DLD1 (cell line): ENCODE measurements around the gene ASB3.
"Not testable (repeated sequence)": the region's sequence is repeated elsewhere in the genome, so short reads cannot be mapped to it uniquely, and the experiment has no call there.

Experiments used
- in situ Hi-C: cut with HindIII; loops from 2 replicates; pipeline ENCODE4 v1.10.0; 2017; ENCODE audit warnings: low sequenced_read_pairs

Gene ASB3

GRCh38 chr2:53787614-53788289 lies 999 bp upstream of the ASB3 start:
- in situ Hi-C loops, result no loop called here

- in situ Hi-C loops, result no loop called here
Measured at GRCh38 chr2:53786352-53786704, 425 bp downstream of the ASB3 start.

- in situ Hi-C loops, result no loop called here
Measured at GRCh38 chr2:53785366-53785765, 1.4 kb downstream of the ASB3 start.

GRCh38 chr2:53784436-53784835 lies 2.3 kb downstream of the ASB3 start:
- in situ Hi-C loops, result no loop called here

GRCh38 chr2:53782676-53783075 lies 4.1 kb downstream of the ASB3 start:
- in situ Hi-C loops, result no loop called here

DNA sequence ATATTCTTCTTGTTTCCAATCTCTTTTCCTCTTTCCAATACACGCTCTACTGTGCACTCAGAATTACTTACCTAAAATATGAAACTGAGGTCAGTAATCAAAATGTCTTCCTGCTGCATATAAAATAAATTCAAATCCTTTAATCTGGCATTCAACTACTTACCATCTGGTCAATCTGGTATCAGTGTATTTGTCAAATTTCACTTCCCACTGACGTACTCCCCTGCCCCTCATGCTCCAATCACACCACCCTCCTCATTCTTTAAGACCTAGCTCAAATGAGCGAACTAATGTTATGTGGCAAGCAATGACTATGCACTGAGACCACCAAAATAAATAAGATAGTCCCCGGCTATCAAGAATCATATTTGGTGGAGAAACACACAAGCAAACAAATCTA lies 6.7 kb downstream of the ASB3 start:
- in situ Hi-C loops, result no loop called here

DNA sequence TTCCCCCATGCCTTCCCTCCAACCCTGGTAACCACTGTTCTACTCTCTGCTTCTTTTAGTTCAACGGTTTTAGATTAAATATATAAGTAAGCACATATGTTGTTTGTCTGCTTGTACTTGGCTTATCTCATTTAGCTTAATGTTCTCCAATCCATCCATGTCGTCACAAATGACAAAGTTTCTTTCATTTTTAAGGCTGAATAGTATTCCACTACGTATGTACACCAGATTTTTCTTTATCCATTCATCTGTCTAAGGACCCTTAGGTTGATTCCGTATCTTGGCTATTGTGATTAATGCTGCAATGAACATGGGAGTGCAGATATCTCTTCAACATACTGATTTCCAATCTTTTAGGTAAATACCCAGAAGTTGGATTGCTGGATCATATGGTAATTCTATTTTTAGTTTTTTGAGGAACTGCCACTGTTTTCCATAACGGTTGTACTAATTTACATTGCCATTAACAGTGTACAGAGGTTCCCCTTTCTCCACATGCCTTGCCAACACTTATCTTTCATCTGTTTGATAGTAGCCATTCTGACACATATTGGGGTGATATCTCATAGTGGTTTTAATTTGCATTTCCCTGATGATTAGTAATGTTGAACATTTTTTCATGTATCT lies 8.1 kb downstream of the ASB3 start:
- in situ Hi-C loops, result no loop called here

- in situ Hi-C loops, result no loop called here
Measured at GRCh38 chr2:53777134-53777533, 9.6 kb downstream of the ASB3 start.

- in situ Hi-C loops, result no loop called here
Measured at GRCh38 chr2:53770264-53770663, 16.5 kb downstream of the ASB3 start.

- in situ Hi-C loops, result no loop called here
Measured at GRCh38 chr2:53769318-53769945, 17.3 kb downstream of the ASB3 start.

- in situ Hi-C loops, result no loop called here
Measured at GRCh38 chr2:53768242-53768542, 18.6 kb downstream of the ASB3 start.

DNA sequence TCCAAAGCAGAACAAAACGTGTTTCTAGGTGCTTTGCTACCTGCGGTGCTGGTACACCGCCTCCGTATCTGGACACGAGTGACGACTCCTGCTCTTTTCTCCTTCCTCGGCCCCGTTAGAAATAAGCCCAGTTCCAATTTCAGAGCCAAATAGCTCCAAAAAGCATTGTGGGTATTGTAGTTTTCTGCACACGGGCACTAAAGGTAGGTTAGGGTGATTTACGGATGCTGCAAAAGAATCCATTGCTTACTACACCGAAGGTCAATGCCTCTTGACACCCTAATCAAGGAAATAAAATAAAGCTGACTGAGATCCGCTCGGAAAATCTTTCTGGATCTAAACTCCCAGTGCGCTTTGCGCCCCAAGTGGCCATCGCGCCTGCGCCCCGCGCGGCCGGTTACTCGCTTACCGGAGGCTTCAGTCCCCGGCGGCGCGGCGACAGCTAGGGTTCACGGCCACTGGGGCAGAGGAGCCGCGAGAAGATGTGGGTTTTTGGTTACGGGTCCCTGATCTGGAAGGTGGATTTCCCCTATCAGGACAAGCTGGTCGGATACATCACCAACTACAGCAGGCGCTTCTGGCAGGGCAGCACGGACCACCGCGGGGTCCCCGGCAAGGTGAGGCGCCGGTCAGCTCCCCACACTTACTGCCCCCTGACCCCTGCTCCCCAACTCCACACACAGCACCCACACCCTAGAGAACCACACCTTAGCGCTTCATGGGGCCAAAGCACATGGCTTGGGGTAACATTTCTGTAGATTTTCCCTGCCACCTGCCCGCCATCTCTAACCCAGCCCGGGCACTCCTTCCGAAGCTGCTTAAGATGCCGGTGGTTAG lies 19.1 kb downstream of the ASB3 start, which contains the start of gene CHAC2:
Gene CHAC2, plus strand, starts transcription at position 400 of the 837 bp plus-strand sequence. Its CDS starts 83 bp downstream, at position 483.
- in situ Hi-C loops, result no loop called here

- in situ Hi-C loops, result no loop called here
Measured at GRCh38 chr2:53765767-53766166, 21.0 kb downstream of the ASB3 start.

- in situ Hi-C loops, result not testable (repeated sequence)
Measured at GRCh38 chr2:53757206-53757605, 29.5 kb downstream of the ASB3 start.

DNA sequence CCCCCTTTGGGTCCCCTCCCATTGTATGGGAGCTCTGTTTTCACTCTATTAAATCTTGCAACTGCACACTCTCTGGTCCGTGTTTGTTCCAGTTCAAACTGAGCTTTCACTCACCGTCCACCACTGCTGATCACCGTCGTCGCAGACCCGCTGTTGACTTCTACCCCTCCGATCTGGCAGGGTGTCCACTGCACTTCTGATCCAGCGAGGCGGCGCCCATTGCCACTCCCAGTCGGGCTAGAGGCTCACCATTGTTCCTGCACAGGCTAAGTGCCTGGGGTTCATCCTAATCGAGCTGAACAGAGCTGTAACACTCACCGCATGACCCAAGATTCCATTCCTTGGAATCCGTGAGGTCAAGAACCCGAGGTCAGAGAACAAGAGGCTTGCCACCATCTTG lies 30.1 kb downstream of the ASB3 start:
- in situ Hi-C loops, result no loop called here

- in situ Hi-C loops, result no loop called here
Measured at GRCh38 chr2:53755121-53755520, 31.6 kb downstream of the ASB3 start.

- in situ Hi-C loops, result no loop called here
Measured at GRCh38 chr2:53753041-53753440, 33.7 kb downstream of the ASB3 start.

- in situ Hi-C loops, result no loop called here
Measured at GRCh38 chr2:53752385-53752784, 34.4 kb downstream of the ASB3 start.

DNA sequence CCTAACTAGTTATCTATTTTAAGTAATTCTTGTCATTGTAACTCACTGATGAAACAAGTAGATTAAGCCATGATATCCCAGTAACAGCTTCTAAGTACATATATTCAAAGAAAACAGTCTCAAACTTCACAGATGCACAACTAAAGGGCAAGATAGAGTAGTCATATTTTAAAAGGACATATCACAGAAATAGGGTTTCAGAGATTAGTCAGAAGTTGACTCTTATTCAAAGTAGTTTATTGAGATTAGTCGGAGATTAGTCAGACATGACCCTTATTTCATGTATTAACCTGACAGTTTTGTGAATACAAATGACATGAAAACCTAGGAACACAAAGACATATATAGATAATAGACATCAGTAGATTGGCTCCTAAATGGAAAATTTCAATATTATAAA lies 35.0 kb downstream of the ASB3 start:
- in situ Hi-C loops, result no loop called here

GRCh38 chr2:53750041-53750768 lies 36.5 kb downstream of the ASB3 start:
- in situ Hi-C loops, result no loop called here
